HG02852 (cell line): ENCODE results near the gene ZNF148.
"Not testable (repeated sequence)": the region's sequence is repeated elsewhere in the genome, so short reads cannot be mapped to it uniquely, and the experiment has no call there.

Experiments used
- ATAC-seq: cut with Tn5 transposase; IDR thresholded peaks from one replicate; pipeline ENCODE4 v1.9.1; 2021; ENCODE audit warnings: mild to moderate bottlenecking, moderate library complexity; ENCODE audit not compliant: unreplicated experiment

The ZNF148 gene

DNA sequence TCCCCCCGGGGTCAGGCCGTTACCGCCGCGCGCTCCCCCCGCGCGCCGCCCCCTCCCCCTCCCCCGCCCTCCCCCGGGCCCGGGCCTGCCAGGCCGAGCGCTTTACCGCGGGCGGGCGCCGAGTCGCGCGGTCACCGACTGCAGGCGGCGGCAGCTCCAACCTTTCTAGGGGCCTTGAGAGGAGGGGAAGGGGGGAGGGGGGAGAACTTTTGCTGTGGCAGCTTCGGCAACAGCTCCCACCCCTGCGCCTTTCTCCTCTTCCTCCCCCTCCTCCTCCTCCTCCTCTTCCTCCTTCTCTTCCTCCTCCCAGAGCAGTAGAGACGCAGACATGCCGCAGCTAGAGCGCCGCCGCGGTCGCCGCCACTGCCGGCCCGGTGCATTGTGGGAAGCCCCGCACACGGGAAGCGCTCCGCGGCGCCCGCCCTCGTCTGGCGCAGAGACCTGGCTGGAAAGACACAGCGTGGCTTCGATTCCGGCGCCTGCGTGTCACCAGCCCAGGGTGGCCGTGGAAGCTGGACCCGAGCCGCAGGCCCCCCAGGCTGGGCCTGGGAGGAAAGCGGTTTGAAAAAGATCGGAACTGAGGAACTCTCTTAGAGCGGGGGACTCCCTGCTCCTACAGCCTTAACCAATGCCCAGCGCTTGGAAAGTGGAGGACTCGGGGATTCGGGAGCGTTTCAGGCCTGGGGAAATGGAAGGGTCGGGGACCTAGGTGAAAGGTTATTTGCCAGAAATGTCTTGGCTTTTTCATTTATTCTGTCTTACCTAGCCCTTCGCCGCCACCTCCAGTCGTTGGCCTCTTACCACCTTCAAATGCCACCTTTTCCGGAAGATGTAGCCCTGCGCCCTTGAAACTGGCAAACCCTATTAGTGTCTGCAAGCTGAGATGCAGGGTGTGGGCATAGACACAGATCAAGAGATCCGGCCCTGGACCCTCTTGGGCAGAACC lies at the start of gene ZNF148:
TSS of gene ZNF148 (minus strand) at position 330 of the 946 bp plus-strand sequence. CDS start 61,685 bp downstream, outside the sequence.
- ATAC-seq = peak; percentile 86

DNA sequence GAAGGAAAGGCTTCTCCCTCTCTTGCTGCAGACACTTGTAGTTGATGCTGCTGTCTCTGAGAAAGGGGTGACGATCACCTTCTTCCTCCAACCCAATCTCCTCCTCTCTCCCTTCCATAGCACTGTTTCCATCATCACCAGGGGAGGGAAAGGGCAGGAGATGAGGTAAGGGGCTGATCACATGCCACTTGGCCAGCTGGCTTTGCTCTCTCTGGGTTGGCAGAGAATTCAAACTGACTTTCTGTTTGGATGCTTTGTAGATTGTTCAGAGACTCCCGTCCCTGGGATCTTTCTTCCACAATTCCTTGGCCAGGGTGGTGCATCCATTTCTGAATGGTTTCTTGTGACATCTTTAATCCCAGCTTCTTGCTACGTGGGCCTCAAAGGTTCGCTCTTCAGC lies 43.2 kb upstream of the ZNF148 start:
- ATAC-seq = no peak

DNA sequence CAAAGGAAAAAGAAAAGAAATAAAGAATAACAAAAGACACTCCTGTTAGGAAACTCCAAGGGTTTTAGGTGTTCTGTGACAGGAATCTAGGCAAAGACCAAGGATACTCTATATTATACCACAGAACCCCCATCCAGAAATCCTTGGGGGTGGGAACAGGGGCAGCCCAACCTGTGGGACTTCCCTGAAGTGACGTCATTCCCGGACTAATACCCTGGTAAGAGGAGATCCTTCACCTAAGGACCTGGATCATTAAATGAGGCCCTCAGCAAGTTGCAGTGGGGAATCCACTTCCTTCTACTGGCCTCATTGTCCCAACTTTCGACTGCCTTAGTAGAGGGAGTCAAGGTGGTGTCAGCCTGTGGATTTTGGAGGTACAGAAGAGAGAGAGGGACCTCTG lies 41.1 kb upstream of the ZNF148 start:
- no peak for ATAC-seq

DNA sequence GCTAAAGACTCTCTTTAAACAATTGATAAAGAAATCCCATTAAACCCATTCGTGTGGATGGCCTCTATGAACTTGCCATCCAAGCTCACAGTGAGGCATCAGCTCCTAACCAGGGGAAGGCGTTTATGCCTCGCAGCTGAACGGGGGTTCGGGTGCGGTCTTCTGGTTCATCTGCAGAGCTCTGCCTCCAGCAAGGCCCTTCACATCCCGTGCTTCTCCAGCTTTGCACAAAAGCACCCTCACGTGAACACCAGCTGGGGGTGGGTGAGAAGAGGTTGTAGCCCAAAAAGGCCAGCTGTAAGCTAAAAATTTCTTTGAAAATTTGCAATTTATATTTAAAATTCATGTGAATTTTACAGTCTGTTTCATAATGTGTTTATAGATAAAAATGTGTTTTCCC lies 39.5 kb upstream of the ZNF148 start:
- ATAC-seq = no peak

DNA sequence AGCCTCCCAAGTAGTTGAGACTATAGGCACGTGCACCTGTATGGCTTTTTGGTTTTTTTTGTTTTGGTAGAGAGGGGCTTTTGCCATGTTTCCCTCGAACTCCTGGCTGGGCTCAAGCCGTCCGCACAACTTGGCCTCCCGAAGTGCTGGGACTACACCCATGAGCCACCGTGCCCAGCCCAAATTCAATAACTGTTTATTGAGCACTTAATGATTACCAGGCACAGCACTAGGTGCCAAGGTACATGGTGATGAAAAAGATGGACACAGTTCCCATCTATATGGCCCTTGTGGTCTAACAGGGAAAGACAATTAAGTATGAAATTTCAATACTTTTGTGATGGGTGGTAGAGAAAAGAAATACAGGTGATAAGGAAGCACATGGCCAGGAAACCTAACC lies 35.8 kb upstream of the ZNF148 start:
- no peak for ATAC-seq

GRCh38 chr3:125406070-125406469 lies 30.9 kb upstream of the ZNF148 start:
- no peak for ATAC-seq

DNA sequence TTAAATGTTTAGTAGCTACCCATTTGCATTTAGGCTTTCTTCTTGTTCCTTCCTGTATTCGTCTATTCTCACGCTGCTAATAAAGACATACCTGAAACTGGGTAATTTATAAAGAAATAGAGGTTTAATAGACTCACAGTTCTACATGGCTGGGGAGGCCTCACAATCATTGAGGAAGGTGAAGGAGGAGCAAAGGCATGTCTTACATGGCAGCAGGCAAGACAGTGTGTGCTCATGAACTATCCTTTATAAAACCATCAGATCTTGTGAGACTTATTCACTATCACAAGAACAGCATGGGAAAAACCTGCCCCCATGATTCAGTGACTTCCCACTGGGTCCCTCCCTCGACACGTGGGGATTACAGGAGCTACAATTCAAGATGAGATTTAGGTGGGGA lies 30.4 kb upstream of the ZNF148 start:
- ATAC-seq = not testable (repeated sequence)

DNA sequence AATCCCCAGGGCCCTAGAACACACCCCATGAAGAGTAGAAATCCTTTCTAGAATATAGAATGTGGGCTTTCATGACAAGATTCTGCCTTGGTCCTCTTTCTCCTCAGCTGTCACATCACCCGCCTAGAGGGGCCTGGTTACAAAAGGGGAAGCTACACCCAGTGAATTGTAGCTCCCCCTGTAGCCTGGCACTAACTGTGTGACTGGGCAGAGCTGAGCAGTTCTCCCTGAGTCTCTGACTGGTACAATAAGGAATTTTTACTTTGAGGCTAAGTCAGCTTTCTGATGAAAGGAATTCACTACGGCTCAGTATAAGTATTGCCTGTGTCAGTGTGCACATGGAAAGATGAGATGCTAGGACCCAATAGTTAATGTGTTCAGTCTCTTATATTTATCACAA lies 28.7 kb upstream of the ZNF148 start:
- no peak for ATAC-seq

DNA sequence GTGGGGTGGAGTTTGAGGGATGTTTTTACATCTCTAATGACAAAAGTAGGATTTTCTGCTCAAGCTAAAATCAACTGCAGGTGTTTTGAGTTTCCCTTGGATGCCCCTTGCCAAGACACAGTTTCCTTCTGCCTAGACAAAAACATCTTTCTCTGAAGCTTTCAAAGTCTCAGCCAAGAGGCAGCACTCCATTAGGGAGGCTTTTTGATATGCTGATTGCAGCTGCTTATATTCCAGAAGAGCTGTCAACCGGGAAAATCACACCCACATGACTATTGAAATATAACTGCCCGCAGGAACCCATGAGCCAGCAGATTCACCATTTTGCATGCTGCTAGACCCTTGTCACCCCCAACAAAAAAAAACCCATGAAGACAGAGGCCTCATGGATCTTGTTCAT lies 27.5 kb upstream of the ZNF148 start:
- no peak for ATAC-seq

DNA sequence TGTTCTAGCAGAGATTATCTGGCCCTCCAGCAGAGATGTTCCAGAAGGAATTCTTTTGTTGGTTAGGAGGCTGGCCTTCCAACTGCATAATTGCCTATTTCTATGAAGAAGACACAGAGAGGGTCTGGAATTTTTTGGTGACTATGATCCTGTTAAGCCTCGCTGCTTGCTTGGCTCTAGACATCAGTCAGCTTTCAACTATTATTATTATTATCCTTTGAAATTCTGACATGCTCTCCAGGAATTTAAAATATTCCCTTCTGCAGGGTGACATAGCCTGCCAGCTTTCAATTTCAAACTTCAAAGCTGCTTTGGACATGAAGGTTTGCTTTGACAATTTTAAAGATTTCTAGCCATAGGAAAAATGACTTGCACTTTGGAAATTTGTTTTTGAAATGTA lies 26.3 kb upstream of the ZNF148 start:
- no peak for ATAC-seq

- ATAC-seq = no peak
These were observed 23.8 kb upstream of the ZNF148 start for GRCh38 chr3:125398952-125399351.

- ATAC-seq = no peak
These were observed 20.0 kb upstream of the ZNF148 start for GRCh38 chr3:125395091-125395490.

- no peak for ATAC-seq
These were observed 19.3 kb upstream of the ZNF148 start for GRCh38 chr3:125394406-125394805.

DNA sequence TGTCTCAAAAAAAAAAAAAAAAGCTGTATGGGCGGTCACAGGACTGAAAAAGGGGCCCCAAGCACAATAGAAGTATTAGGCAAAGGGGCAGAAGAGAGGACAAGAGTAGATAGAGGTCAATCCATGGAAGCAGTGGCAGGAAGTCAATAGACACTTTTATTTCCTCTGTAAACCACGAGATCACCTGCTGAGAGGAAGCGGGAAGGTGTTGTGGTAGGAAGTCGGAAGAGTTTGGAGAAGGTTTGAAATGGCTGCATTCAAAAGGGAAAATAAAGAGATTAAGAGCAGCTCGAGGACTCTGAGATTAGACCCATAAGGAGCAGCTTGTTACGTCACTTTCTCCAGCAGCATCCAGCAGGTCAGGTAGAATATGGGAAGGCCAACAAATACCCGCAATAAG lies 14.2 kb upstream of the ZNF148 start:
- ATAC-seq = no peak

GRCh38 chr3:125388369-125388768 lies 13.2 kb upstream of the ZNF148 start:
- not testable (repeated sequence) for ATAC-seq

GRCh38 chr3:125386811-125387210 lies 11.7 kb upstream of the ZNF148 start:
- no peak for ATAC-seq

DNA sequence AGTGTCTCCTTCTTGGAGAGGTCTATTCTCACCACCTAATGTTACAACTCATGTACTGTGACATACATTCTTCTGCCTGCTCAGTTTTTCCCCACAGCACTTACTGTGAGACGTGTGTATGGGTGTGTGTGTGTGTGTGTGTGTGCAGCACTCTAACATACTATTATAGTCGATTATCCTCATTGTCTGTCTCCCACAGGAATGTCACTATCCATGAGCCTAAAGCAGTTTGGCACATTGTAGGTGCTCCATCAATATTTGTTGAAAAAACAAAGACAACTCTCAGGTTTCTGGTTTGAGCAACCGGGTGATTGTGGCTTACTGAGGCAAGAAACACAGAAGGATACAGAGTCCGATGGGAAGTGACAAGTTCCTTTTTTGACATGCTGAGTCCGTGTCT lies 8.6 kb upstream of the ZNF148 start:
- ATAC-seq = no peak

DNA sequence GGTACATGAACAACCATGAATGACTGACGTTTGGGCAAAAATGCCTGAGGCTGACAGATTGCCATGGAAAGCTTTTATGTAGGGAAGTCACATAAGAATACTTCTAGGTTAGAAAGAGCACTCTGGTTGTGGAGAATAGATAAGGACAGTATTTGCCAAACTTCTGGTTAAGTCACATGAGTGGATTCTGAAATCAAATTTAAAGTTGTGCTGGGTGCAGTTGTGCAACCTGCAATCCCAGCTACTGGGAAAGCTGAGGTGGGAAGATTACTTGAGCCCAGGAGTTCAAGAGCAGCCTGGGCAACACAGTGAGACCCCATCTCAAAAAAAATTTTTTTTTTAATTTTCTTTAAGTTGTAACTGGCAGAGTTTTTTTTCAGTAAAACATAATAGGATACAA lies 7.2 kb upstream of the ZNF148 start:
- ATAC-seq = no peak

- ATAC-seq = peak; percentile 56
These were observed 6.6 kb upstream of the ZNF148 start for GRCh38 chr3:125381743-125382142.

DNA sequence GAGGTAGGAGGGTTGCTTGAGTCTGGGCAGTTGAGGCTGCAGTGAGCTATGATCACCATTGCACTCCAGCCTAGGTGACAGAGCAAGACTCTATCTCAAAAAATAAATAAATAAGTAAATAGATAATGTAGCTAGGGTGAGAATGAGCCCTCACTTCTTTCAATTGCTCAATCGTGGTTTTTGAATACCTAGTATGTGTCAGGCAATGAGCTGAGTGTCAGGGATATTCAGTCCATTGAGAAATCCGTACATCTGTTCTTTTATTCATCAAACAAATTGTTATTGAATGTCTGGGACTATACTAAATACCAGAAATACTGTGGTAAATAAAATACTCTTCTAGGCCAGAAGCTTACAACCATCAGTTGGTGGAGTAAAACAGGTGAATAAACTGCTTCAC lies 6.2 kb upstream of the ZNF148 start:
- ATAC-seq = no peak

- ATAC-seq = no peak
These were observed 4.4 kb upstream of the ZNF148 start for GRCh38 chr3:125379483-125379882.

GRCh38 chr3:125378762-125379161 lies 3.6 kb upstream of the ZNF148 start:
- ATAC-seq = no peak
